Neural crest cell (in vitro differentiated cells): Measurements from ENCODE around the gene NCAPD3. TPM values are rescaled to one million over a fixed set of nuclear protein-coding genes. Genes with fewer than 3 reads are reported as not detected.
"Not testable (repeated sequence)": the region's sequence is repeated elsewhere in the genome, so short reads cannot be mapped to it uniquely, and the experiment has no call there.

ENCODE experiments used
- DNase-seq: peaks from one replicate; pipeline ENCODE4 v3.0.0; 2021; ENCODE audit warnings: low read depth, mixed read lengths, low spot score
- H3K27ac Mint-ChIP-seq: one replicate; pipeline ENCODE4 v1.8.0; 2021; ENCODE audit warnings: mild to moderate bottlenecking, mixed read lengths; ENCODE audit not compliant: unreplicated experiment
- H3K27me3 Mint-ChIP-seq: 2 replicates; pipeline ENCODE4 v1.8.0; 2021; ENCODE audit warnings: low read depth, mild to moderate bottlenecking, mixed read lengths
- H3K36me3 Mint-ChIP-seq: 2 replicates; pipeline ENCODE4 v1.8.0; 2021; ENCODE audit warnings: low read depth, mild to moderate bottlenecking, mixed read lengths
- H3K4me1 Mint-ChIP-seq: 2 replicates; pipeline ENCODE4 v1.8.0; 2021; ENCODE audit warnings: mixed read lengths
- H3K4me3 Mint-ChIP-seq: one replicate; pipeline ENCODE4 v1.8.0; 2021; ENCODE audit warnings: mild to moderate bottlenecking, mixed read lengths
- H3K9me3 Mint-ChIP-seq: 2 replicates; pipeline ENCODE4 v1.8.0; 2021; ENCODE audit warnings: mixed read lengths
- total RNA-seq: library from RNA; stranded (reverse); gene quantifications from 2 replicates; pipeline ENCODE4 v1.2.1, GENCODE V29; 2021
- TF ChIP-seq, protein P1 (sequence below): fragments of 200-600 bp; sonication (generic); conservative IDR thresholded peaks from 2 replicates; pipeline ENCODE4 v1.5.0; 2021; ENCODE audit warnings: antibody characterized with exemption, mild to moderate bottlenecking

Gene NCAPD3
- total RNA-seq, 1 donor from 2014 or later, result 53.8 TPM

DNA sequence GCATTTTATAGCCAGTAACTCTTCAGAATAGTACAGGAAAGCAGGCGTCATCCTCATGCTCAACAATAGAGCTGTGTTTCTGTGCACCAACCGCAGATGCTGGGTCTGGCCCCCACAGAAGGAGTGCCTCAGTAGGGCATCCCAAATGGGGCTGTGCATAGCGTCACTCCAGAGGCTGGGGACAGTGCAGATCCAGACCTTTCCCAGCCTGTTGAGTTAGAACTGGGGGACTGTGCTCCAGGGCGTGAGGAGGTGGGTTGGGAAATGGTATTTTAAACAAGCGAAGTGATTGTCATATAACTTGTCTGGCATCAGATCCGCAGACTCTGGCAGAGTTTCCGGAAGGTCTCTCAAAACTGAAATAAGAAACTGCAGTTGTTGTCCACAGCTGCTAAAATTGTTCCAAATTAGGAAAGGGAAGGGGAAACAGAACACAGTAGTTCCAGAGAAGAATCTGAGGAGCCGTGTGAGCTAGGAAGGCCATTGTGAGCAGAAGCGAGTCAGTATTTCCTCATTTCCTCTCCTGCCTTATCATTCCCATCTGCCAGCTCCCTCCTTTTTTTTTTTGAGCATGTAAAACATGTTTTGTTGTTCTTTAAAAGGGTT is 102.7 kb downstream of the NCAPD3 start:
- peak overlapping the region; percentile 27 for H3K4me3 Mint-ChIP-seq
- no peaks in the 10 kb centered on the region for H3K36me3 Mint-ChIP-seq
- peaks cover 18% of the 10 kb centered on the region for H3K27me3 Mint-ChIP-seq
- TF ChIP-seq, protein P1, sequence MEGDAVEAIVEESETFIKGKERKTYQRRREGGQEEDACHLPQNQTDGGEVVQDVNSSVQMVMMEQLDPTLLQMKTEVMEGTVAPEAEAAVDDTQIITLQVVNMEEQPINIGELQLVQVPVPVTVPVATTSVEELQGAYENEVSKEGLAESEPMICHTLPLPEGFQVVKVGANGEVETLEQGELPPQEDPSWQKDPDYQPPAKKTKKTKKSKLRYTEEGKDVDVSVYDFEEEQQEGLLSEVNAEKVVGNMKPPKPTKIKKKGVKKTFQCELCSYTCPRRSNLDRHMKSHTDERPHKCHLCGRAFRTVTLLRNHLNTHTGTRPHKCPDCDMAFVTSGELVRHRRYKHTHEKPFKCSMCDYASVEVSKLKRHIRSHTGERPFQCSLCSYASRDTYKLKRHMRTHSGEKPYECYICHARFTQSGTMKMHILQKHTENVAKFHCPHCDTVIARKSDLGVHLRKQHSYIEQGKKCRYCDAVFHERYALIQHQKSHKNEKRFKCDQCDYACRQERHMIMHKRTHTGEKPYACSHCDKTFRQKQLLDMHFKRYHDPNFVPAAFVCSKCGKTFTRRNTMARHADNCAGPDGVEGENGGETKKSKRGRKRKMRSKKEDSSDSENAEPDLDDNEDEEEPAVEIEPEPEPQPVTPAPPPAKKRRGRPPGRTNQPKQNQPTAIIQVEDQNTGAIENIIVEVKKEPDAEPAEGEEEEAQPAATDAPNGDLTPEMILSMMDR, result no peak
- H3K9me3 Mint-ChIP-seq, result no peaks in the 10 kb centered on the region
- peaks cover 61% of the 10 kb centered on the region for H3K4me1 Mint-ChIP-seq
- no peak for DNase-seq
- H3K27ac Mint-ChIP-seq, result peak overlapping the region; percentile 90

DNA sequence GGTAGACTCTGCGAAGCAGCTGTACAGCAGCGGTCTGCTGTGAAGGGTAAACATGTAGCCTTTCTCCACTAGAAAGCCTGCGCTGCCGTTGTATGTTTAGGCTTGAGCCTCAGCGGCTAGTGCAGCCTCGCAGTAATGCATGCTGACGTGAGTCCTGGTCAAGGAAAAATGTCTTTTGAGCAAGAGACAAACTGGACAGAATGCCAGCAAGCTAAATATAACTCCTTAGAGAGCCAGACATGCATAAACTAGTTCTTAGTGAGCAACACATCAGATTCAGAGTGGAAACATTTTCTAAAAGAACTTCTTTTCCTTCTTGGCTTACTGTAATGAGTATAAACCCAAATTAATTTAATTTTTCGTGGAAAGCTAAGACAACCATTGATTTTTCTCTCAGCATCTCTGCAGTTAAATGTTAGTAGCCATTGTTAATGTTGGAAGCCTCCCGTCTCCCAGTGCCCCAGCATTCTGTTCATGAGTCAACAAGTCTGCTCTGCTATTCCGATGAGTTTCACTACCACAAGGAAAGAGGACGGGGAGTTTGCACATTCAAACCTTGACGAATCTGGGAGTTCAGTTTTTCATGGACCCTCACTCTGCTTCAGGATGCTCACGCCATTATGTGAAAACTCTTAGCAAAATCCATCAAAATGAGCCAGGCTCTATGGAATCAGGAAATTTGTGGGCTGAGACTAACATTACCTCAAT is 103.5 kb downstream of the NCAPD3 start:
- H3K36me3 Mint-ChIP-seq, result no peaks in the 10 kb centered on the region
- TF ChIP-seq, protein P1, result no peak
- peak overlapping the region; percentile 28 for H3K4me3 Mint-ChIP-seq
- H3K27me3 Mint-ChIP-seq, result peaks cover 11% of the 10 kb centered on the region
- peaks cover 53% of the 10 kb centered on the region for H3K4me1 Mint-ChIP-seq
- H3K9me3 Mint-ChIP-seq, result no peaks in the 10 kb centered on the region
- peak overlapping the region; percentile 90 for H3K27ac Mint-ChIP-seq
- no peak for DNase-seq

DNA sequence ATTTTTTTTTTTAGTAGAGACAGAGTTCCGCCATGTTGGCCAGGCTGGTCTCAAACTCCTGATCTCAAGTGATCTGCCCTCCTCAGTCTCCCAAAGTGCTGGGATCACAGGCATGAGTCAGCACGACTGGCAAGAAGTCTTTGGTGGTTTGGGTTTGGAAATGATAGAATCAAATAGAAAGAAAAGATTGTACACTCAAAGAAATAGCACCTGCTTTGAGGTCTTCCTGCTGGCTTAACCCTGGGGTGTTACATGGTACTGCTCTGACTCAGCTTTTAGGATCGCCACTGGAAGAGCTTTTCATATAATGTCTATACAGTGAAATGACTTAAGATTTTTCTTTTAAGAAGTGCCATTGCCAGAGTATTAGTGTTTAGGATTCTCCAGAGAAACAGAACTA is 104.7 kb downstream of the NCAPD3 start:
- no peak overlapping the region for H3K27ac Mint-ChIP-seq
- no peak for DNase-seq
- peaks cover 44% of the 10 kb centered on the region for H3K4me1 Mint-ChIP-seq
- peaks cover 2% of the 10 kb centered on the region for H3K36me3 Mint-ChIP-seq
- peaks cover 4% of the 10 kb centered on the region for H3K27me3 Mint-ChIP-seq
- H3K9me3 Mint-ChIP-seq, result peaks cover 3% of the 10 kb centered on the region
- H3K4me3 Mint-ChIP-seq, result no peak overlapping the region
- TF ChIP-seq, protein P1, result no peak

DNA sequence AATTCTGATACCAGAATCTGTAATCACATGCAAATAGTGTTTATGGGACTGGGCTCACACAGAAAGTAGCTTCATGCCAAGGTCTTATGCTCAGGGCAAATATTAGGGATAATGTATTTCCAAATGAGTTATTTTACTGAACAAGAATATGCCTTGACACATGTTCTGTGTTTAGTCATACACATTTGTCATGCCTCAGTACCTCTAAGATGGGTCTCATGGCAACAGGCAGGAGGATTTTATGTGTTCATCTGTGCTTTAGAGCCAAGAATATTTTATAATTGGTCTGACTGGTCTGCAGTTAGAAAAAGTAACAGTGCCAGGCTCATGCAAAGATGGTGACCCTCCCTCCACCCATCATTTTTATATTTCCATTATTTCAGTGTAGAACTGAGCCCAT is 105.8 kb downstream of the NCAPD3 start:
- peaks cover 40% of the 10 kb centered on the region for H3K4me1 Mint-ChIP-seq
- peaks cover 2% of the 10 kb centered on the region for H3K36me3 Mint-ChIP-seq
- peaks cover 3% of the 10 kb centered on the region for H3K9me3 Mint-ChIP-seq
- DNase-seq, result no peak
- H3K4me3 Mint-ChIP-seq, result no peak overlapping the region
- no peaks in the 10 kb centered on the region for H3K27me3 Mint-ChIP-seq
- TF ChIP-seq, protein P1, result no peak
- H3K27ac Mint-ChIP-seq, result no peak overlapping the region

DNA sequence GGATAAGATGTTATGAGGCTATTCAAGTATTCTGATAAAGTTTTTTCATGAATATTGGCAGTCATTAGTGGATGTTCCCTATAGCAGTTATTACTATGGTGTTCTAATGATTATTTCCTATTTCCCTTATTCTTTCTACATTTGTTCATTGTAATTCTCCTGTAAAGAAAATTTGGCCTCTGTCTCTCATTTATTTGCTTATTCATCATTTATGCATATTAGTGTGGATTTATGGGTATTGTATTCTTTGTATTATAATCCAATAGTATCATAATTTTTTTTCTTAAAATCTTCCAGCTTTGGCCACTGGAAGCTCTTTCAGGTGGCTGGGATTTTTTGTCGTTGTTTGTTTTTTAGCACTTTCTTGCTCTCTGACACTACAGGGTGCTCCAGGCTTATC is 107.6 kb downstream of the NCAPD3 start:
- Mint-ChIP-seq H3K4me1 (peaks cover 34% of the 10 kb centered on the region), H3K36me3 (peaks cover 13% of the 10 kb centered on the region), H3K27ac (no peak overlapping the region), H3K27me3 (no peaks in the 10 kb centered on the region), H3K4me3 (no peak overlapping the region), H3K9me3 (peaks cover 6% of the 10 kb centered on the region)
- TF ChIP-seq, protein P1, result no peak
- DNase-seq, result no peak

DNA sequence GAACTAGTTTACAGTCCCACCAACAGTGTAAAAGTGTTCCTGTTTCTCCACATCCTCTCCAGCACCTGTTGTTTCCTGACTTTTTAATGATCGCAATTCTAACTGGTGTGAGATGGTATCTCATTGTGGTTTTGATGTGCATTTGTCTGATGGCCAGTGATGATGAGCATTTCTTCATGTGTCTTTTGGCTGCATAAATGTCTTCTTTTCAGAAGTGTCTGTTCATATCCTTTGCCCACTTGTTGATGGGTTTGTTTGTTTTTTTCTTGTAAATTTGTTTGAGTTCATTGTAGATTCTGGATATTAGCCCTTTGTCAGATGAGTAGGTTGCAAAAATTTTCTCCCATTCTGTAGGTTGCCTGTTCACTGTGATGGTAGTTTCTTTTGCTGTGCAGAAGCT is 110.0 kb downstream of the NCAPD3 start:
- peaks cover 14% of the 10 kb centered on the region for H3K4me1 Mint-ChIP-seq
- H3K27ac Mint-ChIP-seq, H3K4me3 Mint-ChIP-seq, H3K27me3 Mint-ChIP-seq, DNase-seq: not testable (repeated sequence)
- H3K36me3 Mint-ChIP-seq, result peaks cover 30% of the 10 kb centered on the region
- peaks cover 11% of the 10 kb centered on the region for H3K9me3 Mint-ChIP-seq
